ENCODE measurements around the gene NTSR2. TPM values are rescaled to one million over a fixed set of nuclear protein-coding genes. Genes with fewer than 3 reads are reported as not detected.

The NTSR2 gene
- total RNA-seq, 1 donor from 2014 or later = not detected

- ChIA-PET POLR2A (interaction anchor here (0.7 kb wide), 1 partner anchor 267 kb away, joined by 4 read pairs; no protein-coding TSS in a partner anchor), CTCF (no interaction called here)
- Mint-ChIP-seq H3K27ac (no peak overlapping the region), H3K27me3 (peaks cover 33% of the 10 kb centered on the region), H3K4me3 (no peak overlapping the region), H3K4me1 (peaks cover 3% of the 10 kb centered on the region), H3K9me3 (no peaks in the 10 kb centered on the region), H3K36me3 (ENCODE audit: low read depth) (no peaks in the 10 kb centered on the region)
- intact Hi-C loops (cut with micrococcal nuclease) = no loop called here
- DNase-seq (no peak), ATAC-seq (ENCODE audit: low read depth) (no peak)
- TF ChIP-seq CTCF (IDR thresholded peaks at IDR 0.05) = no peak
Measured at GRCh38 chr2:11678306-11678960, 8.4 kb upstream of the NTSR2 start.

GRCh38 chr2:11677136-11678055 lies 7.4 kb upstream of the NTSR2 start:
- Mint-ChIP-seq H3K27ac (no peak overlapping the region), H3K27me3 (peaks cover 33% of the 10 kb centered on the region), H3K36me3 (ENCODE audit: low read depth) (no peaks in the 10 kb centered on the region), H3K4me1 (peaks cover 12% of the 10 kb centered on the region), H3K4me3 (no peak overlapping the region), H3K9me3 (no peaks in the 10 kb centered on the region)
- POLR2A ChIA-PET = interaction anchor here (0.7 kb wide), 1 partner anchor 268 kb away, joined by 4 read pairs; no protein-coding TSS in a partner anchor
- intact Hi-C loops (cut with micrococcal nuclease) = no loop called here
- TF ChIP-seq CTCF (IDR thresholded peaks at IDR 0.05) = no peak
- DNase-seq = no peak
- no peak for ATAC-seq (ENCODE audit: low read depth)
- CTCF ChIA-PET = no interaction called here

GRCh38 chr2:11676640-11677039 lies 6.6 kb upstream of the NTSR2 start:
- intact Hi-C loops (cut with micrococcal nuclease) = no loop called here
- Mint-ChIP-seq H3K27me3 (peaks cover 33% of the 10 kb centered on the region), H3K4me3 (no peak overlapping the region)

GRCh38 chr2:11675423-11676112 lies 5.6 kb upstream of the NTSR2 start:
- Mint-ChIP-seq H3K4me3 (no peak overlapping the region), H3K36me3 (ENCODE audit: low read depth) (no peaks in the 10 kb centered on the region), H3K9me3 (no peaks in the 10 kb centered on the region), H3K27me3 (peaks cover 35% of the 10 kb centered on the region), H3K27ac (no peak overlapping the region), H3K4me1 (peaks cover 14% of the 10 kb centered on the region)
- ATAC-seq (ENCODE audit: low read depth) (no peak), DNase-seq (no peak)
- intact Hi-C loops (cut with micrococcal nuclease) = no loop called here
- ChIA-PET POLR2A (no interaction called here), CTCF (no interaction called here)
- TF ChIP-seq CTCF (IDR thresholded peaks at IDR 0.05) = no peak

More at GRCh38 chr2:11676640-11677039, 6.6 kb upstream of the NTSR2 start:
- H3K36me3 Mint-ChIP-seq (ENCODE audit: low read depth) = no peaks in the 10 kb centered on the region
- no peak overlapping the region for H3K27ac Mint-ChIP-seq
- no peak for TF ChIP-seq CTCF (IDR thresholded peaks at IDR 0.05)
- H3K4me1 Mint-ChIP-seq = peaks cover 14% of the 10 kb centered on the region
- ChIA-PET POLR2A (no interaction called here), CTCF (no interaction called here)
- ATAC-seq (ENCODE audit: low read depth) = no peak
- no peaks in the 10 kb centered on the region for H3K9me3 Mint-ChIP-seq
- no peak for DNase-seq

- TF ChIP-seq CTCF (IDR thresholded peaks at IDR 0.05) = no peak
- no peak for DNase-seq
- no peak overlapping the region for H3K27ac Mint-ChIP-seq
- no peaks in the 10 kb centered on the region for H3K36me3 Mint-ChIP-seq (ENCODE audit: low read depth)
- H3K9me3 Mint-ChIP-seq = no peaks in the 10 kb centered on the region
- no peak for ATAC-seq (ENCODE audit: low read depth)
- peaks cover 14% of the 10 kb centered on the region for H3K4me1 Mint-ChIP-seq
- intact Hi-C loops (cut with micrococcal nuclease) = no loop called here
- POLR2A ChIA-PET = no interaction called here
- H3K4me3 Mint-ChIP-seq = no peak overlapping the region
- CTCF ChIA-PET = no interaction called here
- peaks cover 41% of the 10 kb centered on the region for H3K27me3 Mint-ChIP-seq
Measured at GRCh38 chr2:11674983-11675382, 5.0 kb upstream of the NTSR2 start.

Measured in activated B cell treated with CpG ODN at 0.5 μM for 24 hours (primary cell).